CD14-positive monocyte (primary cell): ENCODE measurements around the gene PSORS1C2. TPM values are rescaled to one million over a fixed set of nuclear protein-coding genes. Genes with fewer than 3 reads are reported as not detected.

Source experiments
- DNase-seq, 3 donors: peaks; one replicate each; pipeline ENCODE4 v3.0.0-alpha.2; 2011 to 2022
- H2AFZ ChIP-seq: 2 replicates; pipeline ENCODE4 v1.6.0; 2012; ENCODE audit warnings: mild to moderate bottlenecking, low read depth, low read length, inconsistent platforms; ENCODE audit not compliant: insufficient read depth, poor library complexity, severe bottlenecking
- H3K27ac ChIP-seq, 2 donors: 1 replicate in 1 of 2; 2 replicates in 1 of 2; pipeline ENCODE4 v1.5.1; 2012 to 2013; ENCODE audit warnings: low read length in 2 of 2, control low read depth in 1 of 2, inconsistent platforms in 1 of 2, low read depth in 1 of 2, mild to moderate bottlenecking in 1 of 2
- H3K27me3 ChIP-seq, 2 donors: one replicate each; pipeline versions ENCODE4 v1.6.0 to v1.6.1; 2011 to 2013; ENCODE audit warnings: low read length in 2 of 2; ENCODE audit not compliant: control insufficient read depth in 2 of 2, insufficient read depth in 2 of 2
- H3K36me3 ChIP-seq, 2 donors: replicated peaks in 1 of 2; 1 replicate in 1 of 2; 2 replicates in 1 of 2; pipeline versions ENCODE4 v1.5.1 to v1.6.1; 2012 to 2013; ENCODE audit warnings: low read length in 2 of 2, control low read depth in 1 of 2, inconsistent platforms in 1 of 2, mild to moderate bottlenecking in 1 of 2; ENCODE audit not compliant: insufficient read depth in 2 of 2, control insufficient read depth in 1 of 2
- H3K4me1 ChIP-seq, 2 donors: 1 replicate in 1 of 2; 2 replicates in 1 of 2; pipeline versions ENCODE4 v1.5.1 to v1.6.1; 2012 to 2013; ENCODE audit warnings: low read length in 2 of 2, control low read depth in 1 of 2, inconsistent platforms in 1 of 2, mild to moderate bottlenecking in 1 of 2, moderate library complexity in 1 of 2; ENCODE audit not compliant: insufficient read depth in 2 of 2, control insufficient read depth in 1 of 2
- H3K4me2 ChIP-seq: replicated peaks from 2 replicates; pipeline ENCODE3; 2012; ENCODE audit warnings: low read length, moderate library complexity, mild to moderate bottlenecking; ENCODE audit not compliant: poor library complexity, severe bottlenecking; ENCODE audit errors: extremely low read depth
- H3K4me3 ChIP-seq, 3 experiments: fragments of 200-600 bp in 1 of 3; sonication (generic) in 1 of 3; replicated peaks in 1 of 3; 1 replicate in 2 of 3; 2 replicates in 1 of 3; pipeline ENCODE4 v1.5.1; 2011 to 2013; ENCODE audit warnings: low read length in 3 of 3, mild to moderate bottlenecking in 3 of 3, control low read depth in 2 of 3, low read depth in 2 of 3, inconsistent platforms in 1 of 3, moderate library complexity in 1 of 3
- H3K79me2 ChIP-seq: 2 replicates; pipeline ENCODE4 v1.6.0; 2012; ENCODE audit warnings: mild to moderate bottlenecking, control low read depth, inconsistent platforms, low read length, moderate library complexity; ENCODE audit not compliant: insufficient read depth
- H3K9ac ChIP-seq: 2 replicates; pipeline ENCODE4 v1.6.0; 2017; ENCODE audit warnings: low read length, mild to moderate bottlenecking; ENCODE audit not compliant: insufficient read depth, poor library complexity, severe bottlenecking
- H3K9me3 ChIP-seq, 2 donors: replicated peaks in 1 of 2; 1 replicate in 1 of 2; 2 replicates in 1 of 2; pipeline versions ENCODE4 v1.5.1 to v1.6.1; 2012 to 2013; ENCODE audit warnings: low read length in 2 of 2, control low read depth in 1 of 2; ENCODE audit not compliant: control insufficient read depth in 1 of 2, insufficient read depth in 1 of 2
- H4K20me1 ChIP-seq: 2 replicates; pipeline ENCODE4 v1.6.0; 2012; ENCODE audit warnings: mild to moderate bottlenecking, low read length, control low read depth, moderate library complexity; ENCODE audit not compliant: insufficient read depth
- H3K27ac Mint-ChIP-seq, 7 donors: one replicate each; pipeline ENCODE4 v1.8.0; 2020; ENCODE audit warnings: mild to moderate bottlenecking in 7 of 7, mixed read lengths in 7 of 7, moderate library complexity in 6 of 7, inconsistent platforms in 2 of 7
- H3K27me3 Mint-ChIP-seq, 3 donors: one replicate each; pipeline ENCODE4 v1.8.0; 2021 to 2022; ENCODE audit warnings: low read depth in 3 of 3, mild to moderate bottlenecking in 3 of 3, mixed read lengths in 3 of 3, moderate library complexity in 3 of 3, inconsistent platforms in 1 of 3
- H3K36me3 Mint-ChIP-seq, 2 donors: one replicate each; pipeline ENCODE4 v1.8.0; 2020; ENCODE audit warnings: mixed read lengths in 2 of 2, inconsistent platforms in 1 of 2, mild to moderate bottlenecking in 1 of 2
- H3K4me1 Mint-ChIP-seq: one replicate; pipeline ENCODE4 v1.8.0; 2020; ENCODE audit warnings: mild to moderate bottlenecking, mixed read lengths
- H3K4me3 Mint-ChIP-seq, 2 donors: one replicate each; pipeline ENCODE4 v1.8.0; 2020; ENCODE audit warnings: mild to moderate bottlenecking in 2 of 2, mixed read lengths in 2 of 2, moderate library complexity in 1 of 2
- H3K9me3 Mint-ChIP-seq, 7 donors: one replicate each; pipeline ENCODE4 v1.8.0; 2020 to 2022; ENCODE audit warnings: mixed read lengths in 7 of 7, mild to moderate bottlenecking in 6 of 7, moderate library complexity in 6 of 7, inconsistent platforms in 2 of 7
- CTCF ChIP-seq: fragments of 200-600 bp; IDR thresholded peaks from one replicate; pipeline ENCODE4 v1.8.0; 2022; ENCODE audit warnings: antibody characterized with exemption, mild to moderate bottlenecking
- WGBS: methylation state at CpG from one replicate; pipeline ENCODE4 v1.1.5; 2013; ENCODE audit warnings: missing lambda C conversion rate; ENCODE audit not compliant: insufficient coverage; 5-methylcytosine and 5-hydroxymethylcytosine counted together
- intact Hi-C, 2 donors: fragments of 100-400 bp; cut with micrococcal nuclease; formaldehyde crosslinking; loops; one replicate each; pipeline versions ENCODE4 v1.15.0 to v1.15.1; 2023
- polyA plus RNA-seq, 3 donors: library from polyadenylated mRNA; depleted of rRNA in 1 of 3; unstranded in 2 of 3; stranded (reverse) in 1 of 3; fragments of 300-500 nt in 2 of 3; fragments of >200 nt in 1 of 3; fragmentation: Illumina TruSeq in 2 of 3; gene quantifications; 1 replicate in 2 of 3; 2 replicates in 1 of 3; pipeline ENCODE4 v1.2.3, GENCODE V29; 2012 to 2021

Gene PSORS1C2
- polyA plus RNA-seq, 3 donors: not detected

- no peaks in the 10 kb centered on the region for H3K36me3 ChIP-seq
- intact Hi-C loops: no loop called here
- Mint-ChIP-seq H3K4me3 (no peak overlapping the region), H3K36me3 (no peaks in the 10 kb centered on the region), H3K27me3 (peaks cover 4 to 10% (median 7%) of the 10 kb centered on the region in 3 donors), H3K4me1 (peaks cover 8% of the 10 kb centered on the region), H3K9me3 (peaks cover 0 to 2% (median 0%) of the 10 kb centered on the region in 7 donors), H3K27ac (no peak overlapping the region)
- H4K20me1 ChIP-seq: no peaks in the 10 kb centered on the region
- no peak overlapping the region for H3K4me2 ChIP-seq
- H3K9me3 ChIP-seq: no peaks in the 10 kb centered on the region
- H3K4me3 ChIP-seq: no peak overlapping the region
- H3K9ac ChIP-seq: no peak overlapping the region
- no peak for DNase-seq
- H3K4me1 ChIP-seq: no peaks in the 10 kb centered on the region
- WGBS: 65% methylated on average over 10 of the region's 12 CpGs
- H3K27me3 ChIP-seq: no peaks in the 10 kb centered on the region
- no peak overlapping the region for H2AFZ ChIP-seq
- no peaks in the 10 kb centered on the region for H3K79me2 ChIP-seq
- TF ChIP-seq CTCF: no peak
- H3K27ac ChIP-seq: no peak overlapping the region
Measured at GRCh38 chr6:31125586-31126363, 13.1 kb downstream of the PSORS1C2 start.

- H3K4me3 Mint-ChIP-seq: no peak overlapping the region
- H3K79me2 ChIP-seq: no peaks in the 10 kb centered on the region
- no peak overlapping the region for H3K4me2 ChIP-seq
- peaks cover 4 to 10% (median 7%) of the 10 kb centered on the region in 3 donors for H3K27me3 Mint-ChIP-seq
- intact Hi-C loops: no loop called here
- no peaks in the 10 kb centered on the region for H3K36me3 Mint-ChIP-seq
- H4K20me1 ChIP-seq: no peaks in the 10 kb centered on the region
- no peaks in the 10 kb centered on the region for H3K9me3 ChIP-seq
- no peaks in the 10 kb centered on the region for H3K4me1 ChIP-seq
- no peaks in the 10 kb centered on the region for H3K36me3 ChIP-seq
- H3K27ac ChIP-seq: no peak overlapping the region
- no peak for TF ChIP-seq CTCF
- H3K9me3 Mint-ChIP-seq: peaks cover 0 to 2% (median 0%) of the 10 kb centered on the region in 7 donors
- H3K9ac ChIP-seq: no peak overlapping the region
- WGBS: 51% methylated on average over 4 of the region's 8 CpGs
- no peak overlapping the region for H3K4me3 ChIP-seq
- DNase-seq: no peak
- H3K4me1 Mint-ChIP-seq: peaks cover 8% of the 10 kb centered on the region
- H2AFZ ChIP-seq: no peak overlapping the region
- no peak overlapping the region for H3K27ac Mint-ChIP-seq
- H3K27me3 ChIP-seq: no peaks in the 10 kb centered on the region
Measured at GRCh38 chr6:31125162-31125561, 13.7 kb downstream of the PSORS1C2 start.
